ENCODE measurements around the gene TGIF2LX.
"Not testable (repeated sequence)": the region's sequence is repeated elsewhere in the genome, so short reads cannot be mapped to it uniquely, and the experiment has no call there.

TGIF2LX gene

GRCh38 chrX:89921665-89922064 is at the start of gene TGIF2LX:
TSS of gene TGIF2LX (plus strand) at chrX:89921908. CDS start at chrX:89922086, 178 bp downstream.
- not testable (repeated sequence) for DNase-seq (ENCODE audit: low read depth)

- not testable (repeated sequence) for DNase-seq (ENCODE audit: low read depth)
Measured at GRCh38 chrX:89922338-89922934, 728 bp downstream of the TGIF2LX start.

GRCh38 chrX:89943077-89943476 is 21.4 kb downstream of the TGIF2LX start:
- not testable (repeated sequence) for DNase-seq (ENCODE audit: low read depth)

GRCh38 chrX:89965588-89965987 is 43.9 kb downstream of the TGIF2LX start:
- DNase-seq (ENCODE audit: low read depth), result not testable (repeated sequence)

Data from amniotic epithelial cell (primary cell).